Common myeloid progenitor, CD34-positive (primary cell): Measurements from ENCODE around the gene ZCCHC17.
"Not testable (repeated sequence)": the region's sequence is repeated elsewhere in the genome, so short reads cannot be mapped to it uniquely, and the experiment has no call there.

Experiments used
- CTCF ChIA-PET: fragments of 350-600 bp; sonication (Branson Sonifier 250); formaldehyde crosslinking; loops from one replicate; lab custom pipeline; 2021; ENCODE audit warnings: antibody characterized with exemption; lab: Charles Lee
- POLR2A ChIA-PET: fragments of 350-600 bp; sonication (Branson Sonifier 250); formaldehyde crosslinking; loops from one replicate; lab custom pipeline; 2021; ENCODE audit warnings: antibody characterized with exemption; lab: Charles Lee
- DNase-seq, 3 donors: peaks; one replicate each; pipeline versions ENCODE4 v3.0.0 to v3.0.0-alpha.2; 2013
- H3K27ac ChIP-seq, 2 experiments: 1 replicate in 1 of 2; 2 replicates in 1 of 2; pipeline ENCODE4 v1.7.0; 2013; ENCODE audit warnings: inconsistent platforms in 2 of 2, low read length in 2 of 2, mild to moderate bottlenecking in 2 of 2, low read depth in 1 of 2, moderate library complexity in 1 of 2; ENCODE audit not compliant: severe bottlenecking in 2 of 2, insufficient read depth in 1 of 2, poor library complexity in 1 of 2
- H3K27me3 ChIP-seq, 5 experiments: replicated peaks in 2 of 5; 1 replicate in 3 of 5; 2 replicates in 2 of 5; pipeline versions ENCODE4 v1.6.1 to v1.7.0; 2013; ENCODE audit warnings: low read length in 4 of 5, mild to moderate bottlenecking in 2 of 5, moderate library complexity in 2 of 5, inconsistent platforms in 1 of 5; ENCODE audit not compliant: insufficient read depth in 5 of 5, control insufficient read depth in 4 of 5
- H3K36me3 ChIP-seq, 4 experiments: 1 replicate in 2 of 4; 2 replicates in 2 of 4; pipeline versions ENCODE4 v1.6.1 to v1.7.0; 2013; ENCODE audit warnings: low read length in 3 of 4, control low read depth in 1 of 4, mild to moderate bottlenecking in 1 of 4; ENCODE audit not compliant: control insufficient read depth in 4 of 4, insufficient read depth in 4 of 4
- H3K4me1 ChIP-seq, 4 experiments: 1 replicate in 3 of 4; 2 replicates in 1 of 4; pipeline versions ENCODE4 v1.6.1 to v1.7.1; 2013; ENCODE audit warnings: low read length in 3 of 4, mild to moderate bottlenecking in 3 of 4, control low read depth in 1 of 4, inconsistent platforms in 1 of 4, moderate library complexity in 1 of 4; ENCODE audit not compliant: control insufficient read depth in 4 of 4, insufficient read depth in 4 of 4; ENCODE audit errors: control extremely low read depth in 1 of 4
- H3K4me3 ChIP-seq, 7 experiments: 1 replicate in 4 of 7; 2 replicates in 3 of 7; pipeline versions ENCODE4 v1.5.1 to v1.7.0; 2013; ENCODE audit warnings: mild to moderate bottlenecking in 7 of 7, low read length in 6 of 7, moderate library complexity in 6 of 7, inconsistent platforms in 2 of 7, low read depth in 2 of 7, control low read depth in 1 of 7; ENCODE audit not compliant: insufficient read depth in 4 of 7, control insufficient read depth in 1 of 7; ENCODE audit errors: extremely low read depth in 1 of 7
- H3K9me3 ChIP-seq, 5 experiments: 1 replicate in 4 of 5; 2 replicates in 1 of 5; pipeline versions ENCODE4 v1.6.1 to v1.7.1; 2013; ENCODE audit warnings: low read length in 4 of 5, mild to moderate bottlenecking in 2 of 5, inconsistent platforms in 1 of 5, low read depth in 1 of 5, moderate library complexity in 1 of 5; ENCODE audit not compliant: control insufficient read depth in 4 of 5, insufficient read depth in 2 of 5; ENCODE audit errors: control extremely low read depth in 1 of 5
- WGBS: methylation state at CpG from one replicate; pipeline ENCODE4 v1.1.5; 2013; ENCODE audit not compliant: insufficient coverage; 5-methylcytosine and 5-hydroxymethylcytosine counted together

ZCCHC17 gene

GRCh38 chr1:31261916-31262315, 34.9 kb upstream of the ZCCHC17 start:
- ChIA-PET POLR2A (no interaction called here), CTCF (interaction anchor here (0.8 to 2.0 kb wide), 3 partner anchors 11 to 78 kb away, joined by 3 to 11 read pairs (median 3); no protein-coding TSS in a partner anchor)
- Histone ChIP-seq H3K4me3 (no peak overlapping the region), H3K9me3 (no peaks in the 10 kb centered on the region), H3K36me3 (peaks cover 14 to 78% (median 59%) of the 10 kb centered on the region in 4 experiments), H3K27ac (no peak overlapping the region), H3K27me3 (no peaks in the 10 kb centered on the region), H3K4me1 (no peaks in the 10 kb centered on the region)
- 95% methylated on average over 3 of the region's 3 CpGs for WGBS
- no peak for DNase-seq

GRCh38 chr1:31262393-31262792, 34.4 kb upstream of the ZCCHC17 start:
- not testable (repeated sequence) for H3K4me1 ChIP-seq, H3K27ac ChIP-seq, H3K27me3 ChIP-seq, DNase-seq, H3K4me3 ChIP-seq, H3K9me3 ChIP-seq
- ChIA-PET POLR2A (interaction anchor here (0.7 kb wide), 1 partner anchor 65 kb away, joined by 4 read pairs; no protein-coding TSS in a partner anchor), CTCF (interaction anchor here (0.6 to 2.0 kb wide), 5 partner anchors 11 to 353 kb away, joined by 3 to 11 read pairs (median 4); no protein-coding TSS in a partner anchor)
- peaks cover 18 to 78% (median 57%) of the 10 kb centered on the region in 4 experiments for H3K36me3 ChIP-seq
- WGBS, result 100% methylated on average over 1 of the region's 5 CpGs

GRCh38 chr1:31263408-31263807, 33.4 kb upstream of the ZCCHC17 start:
- peaks cover 21 to 77% (median 57%) of the 10 kb centered on the region in 4 experiments for H3K36me3 ChIP-seq
- POLR2A ChIA-PET, result interaction anchor here (0.6 kb wide), 1 partner anchor 74 kb away, joined by 3 read pairs; no protein-coding TSS in a partner anchor
- CTCF ChIA-PET, result interaction anchor here (1.0 to 2.0 kb wide), 2 partner anchors 10 to 74 kb away, joined by 3 to 11 read pairs; no protein-coding TSS in a partner anchor

GRCh38 chr1:31264790-31265386, 31.9 kb upstream of the ZCCHC17 start:
- Histone ChIP-seq H3K27ac (no peak overlapping the region), H3K9me3 (no peaks in the 10 kb centered on the region), H3K4me3 (no peak overlapping the region), H3K4me1 (no peaks in the 10 kb centered on the region), H3K36me3 (peaks cover 24 to 78% (median 58%) of the 10 kb centered on the region in 4 experiments), H3K27me3 (no peaks in the 10 kb centered on the region)
- WGBS, result 100% methylated on average over 1 of the region's 1 CpG
- no peak for DNase-seq
- ChIA-PET POLR2A (interaction anchor here (0.6 kb wide), 1 partner anchor 19 kb away, joined by 6 read pairs; no protein-coding TSS in a partner anchor), CTCF (no interaction called here)

More at GRCh38 chr1:31263408-31263807, 33.4 kb upstream of the ZCCHC17 start:
- H3K4me3 ChIP-seq, result no peak overlapping the region
- no peak for DNase-seq
- no peaks in the 10 kb centered on the region for H3K4me1 ChIP-seq
- no peaks in the 10 kb centered on the region for H3K27me3 ChIP-seq
- H3K27ac ChIP-seq, result no peak overlapping the region
- H3K9me3 ChIP-seq, result no peaks in the 10 kb centered on the region
- WGBS, result 100% methylated on average over 3 of the region's 3 CpGs

- 100% methylated on average over 1 of the region's 2 CpGs for WGBS
- Histone ChIP-seq H3K4me1 (no peaks in the 10 kb centered on the region), H3K27ac (no peak overlapping the region), H3K36me3 (peaks cover 30 to 81% (median 61%) of the 10 kb centered on the region in 4 experiments), H3K4me3 (no peak overlapping the region), H3K27me3 (no peaks in the 10 kb centered on the region), H3K9me3 (no peaks in the 10 kb centered on the region)
- ChIA-PET POLR2A (interaction anchor here (0.6 kb wide), 1 partner anchor 551 kb away, joined by 6 read pairs; no protein-coding TSS in a partner anchor), CTCF (interaction anchor here (1.1 kb wide), 1 partner anchor 65 kb away, joined by 3 read pairs; no protein-coding TSS in a partner anchor)
- DNase-seq, result no peak
These were observed 30.3 kb upstream of the ZCCHC17 start for GRCh38 chr1:31266547-31266946.

GRCh38 chr1:31272369-31272768, 24.5 kb upstream of the ZCCHC17 start:
- no peaks in the 10 kb centered on the region for H3K4me1 ChIP-seq
- POLR2A ChIA-PET, result no interaction called here
- CTCF ChIA-PET, result interaction anchor here (1.3 to 2.0 kb wide), 2 partner anchors 9 kb away, joined by 3 to 11 read pairs; no protein-coding TSS in a partner anchor

GRCh38 chr1:31273619-31274018, 23.2 kb upstream of the ZCCHC17 start:
- Histone ChIP-seq H3K9me3 (no peaks in the 10 kb centered on the region), H3K27me3 (no peaks in the 10 kb centered on the region), H3K4me3 (no peak overlapping the region), H3K36me3 (peaks cover 28 to 74% (median 54%) of the 10 kb centered on the region in 4 experiments), H3K4me1 (no peaks in the 10 kb centered on the region), H3K27ac (no peak overlapping the region)
- ChIA-PET POLR2A (no interaction called here), CTCF (interaction anchor here (0.6 to 2.0 kb wide), 3 partner anchors 8 to 80 kb away, joined by 3 to 11 read pairs (median 4); no protein-coding TSS in a partner anchor)
- 92% methylated on average over 2 of the region's 2 CpGs for WGBS
- DNase-seq, result no peak

More at GRCh38 chr1:31272369-31272768, 24.5 kb upstream of the ZCCHC17 start:
- Histone ChIP-seq H3K36me3 (peaks cover 32 to 73% (median 54%) of the 10 kb centered on the region in 4 experiments), H3K27me3 (no peaks in the 10 kb centered on the region), H3K4me3 (no peak overlapping the region), H3K27ac (no peak overlapping the region), H3K9me3 (no peaks in the 10 kb centered on the region)
- no CpG with 5 or more reads among the region's 3 CpGs for WGBS
- DNase-seq, result no peak
